ENCODE measurements around the gene SIGLEC15.

DNA sequence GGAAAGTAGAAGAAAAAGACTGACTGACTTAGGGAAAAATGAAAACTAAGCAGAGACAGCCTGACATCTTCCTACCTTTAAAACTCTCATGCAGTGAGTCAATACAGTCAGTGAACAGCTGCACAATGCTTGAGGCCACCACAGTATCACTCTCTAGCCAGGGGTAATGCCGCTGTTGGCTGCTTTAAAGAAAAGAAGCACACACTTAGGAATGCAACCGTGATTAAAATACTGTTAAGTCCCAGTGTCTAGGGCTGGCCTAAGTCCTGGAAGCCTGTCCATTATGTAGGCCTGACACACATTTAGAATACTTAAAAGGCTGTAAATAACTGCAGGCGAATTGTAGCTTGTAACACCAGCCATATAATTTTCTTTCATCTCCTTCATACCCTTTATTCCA lies 50.7 kb downstream of the SIGLEC15 start:
- TF ChIP-seq POLR2A (IDR thresholded peaks at IDR 0.05) = no peak
- TF ChIP-seq, protein P1, sequence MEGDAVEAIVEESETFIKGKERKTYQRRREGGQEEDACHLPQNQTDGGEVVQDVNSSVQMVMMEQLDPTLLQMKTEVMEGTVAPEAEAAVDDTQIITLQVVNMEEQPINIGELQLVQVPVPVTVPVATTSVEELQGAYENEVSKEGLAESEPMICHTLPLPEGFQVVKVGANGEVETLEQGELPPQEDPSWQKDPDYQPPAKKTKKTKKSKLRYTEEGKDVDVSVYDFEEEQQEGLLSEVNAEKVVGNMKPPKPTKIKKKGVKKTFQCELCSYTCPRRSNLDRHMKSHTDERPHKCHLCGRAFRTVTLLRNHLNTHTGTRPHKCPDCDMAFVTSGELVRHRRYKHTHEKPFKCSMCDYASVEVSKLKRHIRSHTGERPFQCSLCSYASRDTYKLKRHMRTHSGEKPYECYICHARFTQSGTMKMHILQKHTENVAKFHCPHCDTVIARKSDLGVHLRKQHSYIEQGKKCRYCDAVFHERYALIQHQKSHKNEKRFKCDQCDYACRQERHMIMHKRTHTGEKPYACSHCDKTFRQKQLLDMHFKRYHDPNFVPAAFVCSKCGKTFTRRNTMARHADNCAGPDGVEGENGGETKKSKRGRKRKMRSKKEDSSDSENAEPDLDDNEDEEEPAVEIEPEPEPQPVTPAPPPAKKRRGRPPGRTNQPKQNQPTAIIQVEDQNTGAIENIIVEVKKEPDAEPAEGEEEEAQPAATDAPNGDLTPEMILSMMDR (IDR thresholded peaks at IDR 0.05) = no peak
